GM18519 (cell line): Measurements from ENCODE around the gene OSBP.

Experiments
- ATAC-seq: cut with Tn5 transposase; IDR thresholded peaks from one replicate; pipeline ENCODE4 v1.9.1; 2021; ENCODE audit warnings: mild to moderate bottlenecking, moderate library complexity; ENCODE audit not compliant: unreplicated experiment, low FRiP score

OSBP gene

DNA sequence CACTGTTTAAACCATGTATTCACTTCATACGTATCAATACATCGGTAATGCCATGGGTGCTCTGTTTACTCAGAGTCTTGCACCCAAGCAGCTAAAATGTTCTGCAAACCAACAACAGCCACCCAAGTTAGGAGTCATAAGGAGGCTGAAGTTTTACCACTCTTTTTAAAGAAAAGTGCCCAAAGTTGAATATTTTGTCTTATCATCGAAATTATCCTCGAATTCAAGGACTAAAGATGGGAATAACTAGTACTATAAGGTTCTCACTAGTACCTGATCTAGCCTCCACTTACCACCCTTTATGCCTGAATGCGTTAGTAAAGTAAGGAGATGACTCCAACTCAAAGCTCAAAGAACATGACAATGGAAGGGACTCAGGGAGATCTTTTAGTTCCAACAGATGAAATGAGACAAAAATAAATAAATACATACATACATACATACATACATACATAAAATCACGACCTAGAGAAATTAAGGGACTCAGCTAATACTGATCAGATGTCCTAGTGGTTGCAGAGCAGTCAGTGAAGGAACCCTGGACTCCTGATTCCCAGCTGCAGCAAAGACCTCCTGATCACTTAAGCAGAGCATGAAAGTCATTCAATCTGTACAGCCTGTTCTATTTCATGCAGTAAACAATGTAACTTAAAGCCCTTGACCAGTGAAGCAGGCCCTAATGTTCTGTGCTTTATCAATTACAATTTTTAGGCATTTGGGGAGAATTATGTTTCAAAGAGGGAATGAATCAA is 7.7 kb downstream of the OSBP start:
- ATAC-seq = no peak

DNA sequence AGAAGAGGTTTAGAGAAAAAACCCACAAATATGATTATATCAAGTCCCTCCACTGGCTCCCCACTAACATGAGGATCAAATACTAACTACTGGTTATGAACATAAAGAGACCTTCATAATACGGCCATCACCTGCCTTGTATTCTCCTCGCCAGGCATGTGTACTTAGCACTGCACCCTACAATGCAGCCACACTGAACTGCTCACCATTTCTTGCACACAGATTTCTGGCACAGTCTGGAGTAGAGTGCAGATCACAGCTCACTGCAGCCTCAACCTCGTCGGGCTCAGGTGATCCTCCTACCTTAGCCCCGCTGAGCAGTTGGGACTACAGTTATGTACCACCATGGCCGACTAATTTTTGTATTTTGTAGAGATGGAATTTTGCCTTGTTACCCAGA is 13.1 kb downstream of the OSBP start:
- no peak for ATAC-seq

DNA sequence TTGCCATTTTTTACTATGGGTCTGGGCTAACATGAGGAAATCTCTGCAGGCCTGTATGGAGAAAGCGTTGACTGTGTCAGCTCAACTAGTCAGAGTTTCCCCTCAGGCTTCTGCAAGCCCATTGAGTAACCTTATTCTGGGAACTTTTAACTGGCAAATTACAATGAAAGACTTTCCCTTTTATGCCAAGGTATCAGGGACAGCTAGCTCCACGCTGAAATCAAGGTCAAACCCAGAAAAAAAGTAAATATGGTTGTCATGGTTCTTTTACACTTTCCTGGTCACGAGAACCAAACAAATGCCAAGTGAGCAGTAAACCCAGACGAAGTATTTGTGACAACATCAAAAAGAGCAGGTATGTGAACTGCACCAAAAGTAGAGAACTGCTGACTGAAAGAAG is 13.8 kb downstream of the OSBP start:
- ATAC-seq = no peak

GRCh38 chr11:59600636-59601035 is 14.9 kb downstream of the OSBP start:
- ATAC-seq = no peak

DNA sequence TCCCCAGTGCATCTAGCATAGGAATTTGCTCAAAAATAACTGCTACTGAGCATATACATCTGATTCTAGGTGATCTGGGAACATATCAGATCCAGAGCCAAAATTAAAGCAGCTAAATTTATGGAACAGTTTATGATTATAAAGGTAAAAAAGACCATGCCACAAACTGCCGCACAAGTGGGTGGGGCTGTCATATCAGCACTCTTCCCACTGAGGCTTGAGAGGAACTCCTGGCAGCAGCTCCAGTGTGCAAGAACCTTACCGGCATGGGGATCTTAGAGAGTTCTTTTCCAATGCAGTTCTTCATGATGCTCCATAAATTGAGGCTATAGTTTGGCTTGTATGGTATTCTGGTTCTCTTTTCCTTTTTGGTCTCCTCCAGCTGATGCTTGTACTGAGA is 15.3 kb downstream of the OSBP start:
- no peak for ATAC-seq

DNA sequence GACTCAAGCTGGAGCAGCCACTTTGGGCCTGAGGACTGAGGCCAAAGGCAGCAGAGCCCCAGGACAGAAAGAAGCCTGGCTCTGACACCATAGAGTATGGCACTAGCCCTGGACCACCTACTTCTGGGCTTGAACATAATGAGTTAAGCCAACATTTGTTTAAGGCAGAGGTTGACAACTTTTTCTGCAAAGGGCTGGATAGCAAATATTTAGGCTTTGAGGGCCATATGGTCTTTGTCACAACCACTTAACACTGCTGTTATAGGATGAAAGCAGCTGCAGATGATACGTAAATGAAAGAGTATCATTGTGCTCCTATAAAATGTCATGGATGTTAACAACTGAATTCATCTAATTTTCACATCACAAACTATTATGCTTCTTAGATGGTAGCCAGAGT is 16.6 kb downstream of the OSBP start:
- ATAC-seq = no peak

GRCh38 chr11:59584294-59584693 is 31.3 kb downstream of the OSBP start:
- no peak for ATAC-seq

DNA sequence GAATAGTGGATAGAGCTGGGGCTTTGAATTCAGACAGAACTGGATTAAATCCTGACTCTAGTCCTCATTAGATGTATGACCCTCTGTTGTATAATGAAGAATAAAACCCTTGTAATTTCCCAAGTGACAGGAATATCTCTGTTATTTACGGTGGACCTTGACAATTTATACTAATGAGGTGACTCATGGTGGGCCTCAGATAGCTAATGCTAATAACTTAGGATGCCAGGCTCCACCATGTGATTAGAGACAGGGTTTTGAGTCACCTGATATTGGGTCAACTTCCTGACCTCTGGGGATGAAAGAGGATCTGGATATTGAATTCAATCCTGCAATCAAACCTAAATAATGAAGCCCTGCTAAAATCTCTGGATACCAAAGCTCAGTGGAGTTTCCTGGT is 33.6 kb downstream of the OSBP start:
- no peak for ATAC-seq

- ATAC-seq = no peak
These were observed 37.2 kb downstream of the OSBP start for GRCh38 chr11:59578369-59578768.

GRCh38 chr11:59575505-59575904 is 40.1 kb downstream of the OSBP start:
- ATAC-seq = no peak

DNA sequence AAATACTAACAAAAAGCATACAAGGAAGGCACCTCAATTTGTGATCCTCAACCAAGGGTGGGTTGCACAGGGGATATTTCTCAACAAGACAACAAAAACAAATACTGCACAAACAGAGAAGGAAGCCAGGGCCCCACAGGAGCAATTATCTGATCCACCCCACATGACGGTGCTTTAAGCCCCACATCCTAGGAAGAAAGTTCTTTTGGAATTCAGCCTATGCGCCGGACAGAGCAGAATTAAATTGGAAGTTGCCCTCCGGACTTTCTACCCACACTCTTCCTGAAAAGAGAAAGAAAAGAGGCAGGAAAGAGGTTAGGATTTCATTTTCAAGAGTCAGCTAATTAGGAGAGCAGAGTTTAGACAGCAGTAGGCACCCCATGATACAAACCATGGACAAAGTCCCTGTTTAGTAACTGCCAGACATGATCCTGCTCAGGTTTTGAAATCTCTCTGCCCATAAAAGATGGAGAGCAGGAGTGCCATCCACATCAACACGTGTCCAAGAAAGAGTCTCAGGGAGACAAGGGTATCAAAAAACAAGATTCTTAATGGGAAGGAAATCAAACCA is 40.6 kb downstream of the OSBP start:
- no peak for ATAC-seq

DNA sequence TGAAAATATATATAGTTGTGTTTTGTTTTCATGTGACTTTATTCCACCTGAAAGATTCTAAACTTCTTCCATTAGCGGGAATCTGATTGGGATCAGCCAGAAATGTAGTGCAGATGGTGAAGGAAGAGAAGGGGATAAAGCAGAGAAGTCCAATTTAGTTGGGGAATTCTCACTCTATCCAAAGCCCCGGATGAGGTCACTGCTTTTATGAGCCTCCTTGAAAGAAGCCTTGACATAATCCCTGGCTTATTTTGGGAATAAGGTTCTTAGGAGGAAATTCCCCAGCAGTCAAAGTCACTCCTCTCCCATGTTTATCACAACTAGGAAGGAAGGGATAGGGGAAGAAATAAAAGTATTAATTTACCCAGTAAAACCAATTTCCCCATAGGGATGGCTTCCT is 41.1 kb downstream of the OSBP start:
- no peak for ATAC-seq

DNA sequence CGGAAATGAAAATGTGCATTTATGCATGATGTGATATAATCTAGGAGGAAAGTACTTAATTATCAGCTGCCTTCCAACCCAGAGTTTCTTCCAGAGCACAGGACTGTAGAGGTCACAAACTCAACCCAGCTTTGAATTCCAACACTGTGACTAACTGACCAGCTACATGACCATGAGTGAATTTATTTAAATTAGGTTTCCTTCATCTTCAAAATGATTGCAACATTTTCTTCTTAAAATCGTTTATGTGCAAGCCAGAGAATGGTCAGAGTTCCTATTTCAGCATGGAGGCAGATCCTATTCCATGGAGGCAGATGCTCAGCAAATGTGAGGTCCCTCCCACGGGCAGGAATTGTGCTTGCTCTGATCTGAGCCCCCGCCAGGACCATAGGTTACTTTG is 42.4 kb downstream of the OSBP start:
- ATAC-seq = no peak

- no peak for ATAC-seq
These were observed 43.5 kb downstream of the OSBP start for GRCh38 chr11:59572091-59572490.

- no peak for ATAC-seq
These were observed 53.3 kb downstream of the OSBP start for GRCh38 chr11:59562292-59562691.

GRCh38 chr11:59560702-59561473 is 54.7 kb downstream of the OSBP start:
- no peak for ATAC-seq

DNA sequence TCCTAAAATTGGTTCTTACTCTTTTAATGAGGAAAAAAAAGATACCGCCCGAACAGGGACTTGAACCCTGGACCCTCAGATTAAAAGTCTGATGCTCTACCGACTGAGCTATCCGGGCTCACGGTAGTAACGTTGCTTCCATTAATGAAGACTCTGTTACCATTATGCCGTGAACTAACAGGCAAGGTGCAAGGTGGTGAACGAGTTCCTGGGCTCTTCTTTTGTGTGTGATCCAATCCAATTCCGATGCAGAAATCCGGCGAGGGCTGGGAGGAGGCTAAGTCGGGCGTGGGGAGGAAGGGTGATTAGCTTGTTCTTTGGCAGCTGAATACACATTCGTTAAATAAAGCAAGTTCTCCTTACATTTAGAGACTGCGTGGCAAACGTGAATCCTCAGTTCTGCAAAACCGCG is 55.3 kb downstream of the OSBP start:
- ATAC-seq = no peak

DNA sequence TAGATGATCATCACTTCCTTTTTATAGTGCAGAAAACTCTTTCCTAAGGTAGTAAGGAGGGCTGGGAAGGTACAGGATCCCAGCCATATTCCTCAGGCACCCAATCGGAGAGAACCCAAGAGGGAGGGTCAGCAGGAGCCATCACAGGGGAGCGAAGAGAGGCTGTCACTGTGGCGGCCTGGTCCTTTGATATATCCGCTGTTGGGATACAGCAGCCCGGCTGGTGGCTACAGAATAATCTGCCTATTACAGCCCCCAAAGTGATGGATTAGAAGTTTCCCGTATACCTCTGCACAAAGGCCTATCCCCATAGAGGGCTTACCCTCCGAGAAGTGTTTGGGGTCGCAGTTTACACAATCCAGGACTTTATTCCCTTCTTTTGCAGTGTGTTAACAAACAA is 55.7 kb downstream of the OSBP start:
- ATAC-seq = no peak

- ATAC-seq = no peak
These were observed 57.3 kb downstream of the OSBP start for GRCh38 chr11:59558270-59558643.

GRCh38 chr11:59556917-59557348 is 58.6 kb downstream of the OSBP start:
- no peak for ATAC-seq

GRCh38 chr11:59556115-59556916 is 59.3 kb downstream of the OSBP start:
- ATAC-seq = no peak
